ENCODE measurements around the gene CCR2.

GRCh38 chr3:46401579-46401978, 47.7 kb downstream of the CCR2 start:
- TF ChIP-seq POLR2A (IDR thresholded peaks at IDR 0.05) = no peak
- TF ChIP-seq CTCF (IDR thresholded peaks at IDR 0.05) = no peak
